SU-DHL-6 (cell line): ENCODE results near the gene DTX3.

ENCODE experiments used
- CTCF ChIP-seq: fragments of 200-600 bp; sonication (generic); IDR thresholded peaks from one replicate; pipeline ENCODE4 v1.5.1; 2017; ENCODE audit warnings: antibody characterized with exemption, mild to moderate bottlenecking, low read length, moderate library complexity; ENCODE audit not compliant: insufficient read depth, poor library complexity, severe bottlenecking
- EZH2phosphoT487 ChIP-seq: fragments of 200-600 bp; sonication (generic), shearing (Covaris generic); conservative IDR thresholded peaks from 2 replicates; pipeline ENCODE4 v1.6.1; 2018; ENCODE audit warnings: mild to moderate bottlenecking, antibody characterized with exemption, low read length, moderate library complexity, mixed read lengths

DNA sequence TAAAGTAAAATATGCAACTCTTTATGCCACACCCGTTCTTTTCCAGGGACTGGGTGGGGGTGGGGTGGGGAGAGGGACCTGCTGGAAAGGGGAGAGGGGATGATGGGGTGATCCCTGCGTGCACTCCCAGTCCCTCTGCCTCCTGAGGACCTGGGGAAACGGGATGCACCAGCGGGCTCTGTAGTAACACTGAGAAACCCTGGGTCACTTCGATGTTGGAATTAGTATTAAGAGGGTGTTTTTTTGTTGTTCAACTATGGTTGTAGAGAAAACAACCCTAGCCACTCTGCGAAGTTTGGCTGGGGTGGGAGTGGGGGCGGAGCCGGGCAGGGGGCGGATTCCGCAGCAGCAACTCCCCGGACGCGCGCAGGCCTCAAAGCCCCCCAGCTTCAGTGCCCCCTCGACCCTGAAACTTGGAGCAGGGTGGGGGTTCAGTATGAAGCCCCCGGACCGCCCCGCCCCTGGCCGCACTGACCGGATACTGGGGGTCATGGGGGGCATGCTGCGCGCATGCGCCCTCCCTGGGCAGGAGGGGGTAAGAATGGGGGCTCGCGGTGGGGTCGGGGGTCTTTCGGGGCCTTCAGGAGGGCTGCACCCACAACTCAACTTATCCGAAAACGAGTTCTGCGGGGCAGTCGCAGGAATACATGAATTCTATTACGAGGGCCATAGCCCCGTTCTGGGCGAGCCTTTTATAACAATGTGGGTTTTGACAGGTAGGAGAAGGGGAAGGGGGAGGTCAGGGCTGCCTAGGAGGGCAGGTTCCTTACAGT lies 5.3 kb downstream of the DTX3 start:
- no peak for TF ChIP-seq CTCF
- TF ChIP-seq EZH2phosphoT487 = no peak
